Thymus (tissue), 11 donors: ENCODE measurements around the gene CCR5. TPM values are rescaled to one million over a fixed set of nuclear protein-coding genes. Genes with fewer than 3 reads are reported as not detected.

ENCODE experiments used
- DNase-seq, 9 donors: peaks; one replicate each; pipeline ENCODE4 v3.0.0-alpha.2; 2013; ENCODE audit warnings: low spot score in 9 of 9, low read depth in 6 of 9, missing footprints in 1 of 9
- H3K27ac ChIP-seq, 2 donors: one replicate each; pipeline ENCODE4 v1.5.1; 2013; ENCODE audit warnings: control low read depth in 1 of 2, low read depth in 1 of 2, low read length in 1 of 2, mild to moderate bottlenecking in 1 of 2, moderate library complexity in 1 of 2
- H3K27me3 ChIP-seq, 2 donors: one replicate each; pipeline ENCODE4 v1.5.1; 2013; ENCODE audit warnings: low read length in 1 of 2; ENCODE audit not compliant: control insufficient read depth in 2 of 2, insufficient read depth in 1 of 2
- H3K36me3 ChIP-seq, 2 donors: one replicate each; pipeline ENCODE4 v1.5.1; 2013; ENCODE audit warnings: low read length in 1 of 2, mild to moderate bottlenecking in 1 of 2, moderate library complexity in 1 of 2; ENCODE audit not compliant: control insufficient read depth in 2 of 2, insufficient read depth in 2 of 2
- H3K4me1 ChIP-seq, 2 donors: one replicate each; pipeline ENCODE4 v1.5.1; 2013; ENCODE audit warnings: low read length in 2 of 2; ENCODE audit not compliant: control insufficient read depth in 2 of 2, insufficient read depth in 2 of 2
- H3K4me3 ChIP-seq, 2 donors: one replicate each; pipeline ENCODE4 v1.5.1; 2013; ENCODE audit warnings: low read length in 2 of 2, control low read depth in 1 of 2, mild to moderate bottlenecking in 1 of 2
- H3K9me3 ChIP-seq, 2 donors: one replicate each; pipeline ENCODE4 v1.5.1; 2013; ENCODE audit warnings: low read length in 1 of 2, mild to moderate bottlenecking in 1 of 2; ENCODE audit not compliant: control insufficient read depth in 2 of 2, insufficient read depth in 1 of 2
- WGBS: extraction: QIAGEN DNeasy Blood & Tissue Kit; methylation state at CpG from one replicate; pipeline ENCODE4 v1.1.7; 2013; 5-methylcytosine and 5-hydroxymethylcytosine counted together
- polyA plus RNA-seq: library from polyadenylated mRNA; stranded (reverse); fragments of 200-250 nt; gene quantifications from one replicate; pipeline ENCODE4 v1.2.3, GENCODE V29; 2013
- total RNA-seq: library from RNA; stranded (reverse); fragments of 120-200 nt; gene quantifications from one replicate; pipeline ENCODE4 v1.2.4, GENCODE V29; 2013
- donor health status: healthy.

The CCR5 gene
- total and polyA plus RNA-seq, 2 donors: 1.2 to 5.2 TPM

GRCh38 chr3:46338840-46339239 lies 31.9 kb upstream of the CCR5 start:
- Histone ChIP-seq H3K27me3 (no peaks in the 10 kb centered on the region), H3K9me3 (peaks cover 5 to 13% of the 10 kb centered on the region in 2 donors), H3K27ac (no peak overlapping the region), H3K4me3 (no peak overlapping the region), H3K36me3 (no peaks in the 10 kb centered on the region), H3K4me1 (no peaks in the 10 kb centered on the region)
- DNase-seq: no peak
- WGBS: 96% methylated on average over 1 of the region's 1 CpG

GRCh38 chr3:46344476-46344875 lies 26.3 kb upstream of the CCR5 start:
- Histone ChIP-seq H3K4me3 (no peak overlapping the region), H3K4me1 (peaks cover 5 to 8% of the 10 kb centered on the region in 2 donors), H3K36me3 (no peaks in the 10 kb centered on the region), H3K27ac (no peak overlapping the region), H3K9me3 (peaks cover 1 to 3% of the 10 kb centered on the region in 2 donors), H3K27me3 (no peaks in the 10 kb centered on the region)
- WGBS: 96% methylated on average over 4 of the region's 4 CpGs
- no peak for DNase-seq

DNA sequence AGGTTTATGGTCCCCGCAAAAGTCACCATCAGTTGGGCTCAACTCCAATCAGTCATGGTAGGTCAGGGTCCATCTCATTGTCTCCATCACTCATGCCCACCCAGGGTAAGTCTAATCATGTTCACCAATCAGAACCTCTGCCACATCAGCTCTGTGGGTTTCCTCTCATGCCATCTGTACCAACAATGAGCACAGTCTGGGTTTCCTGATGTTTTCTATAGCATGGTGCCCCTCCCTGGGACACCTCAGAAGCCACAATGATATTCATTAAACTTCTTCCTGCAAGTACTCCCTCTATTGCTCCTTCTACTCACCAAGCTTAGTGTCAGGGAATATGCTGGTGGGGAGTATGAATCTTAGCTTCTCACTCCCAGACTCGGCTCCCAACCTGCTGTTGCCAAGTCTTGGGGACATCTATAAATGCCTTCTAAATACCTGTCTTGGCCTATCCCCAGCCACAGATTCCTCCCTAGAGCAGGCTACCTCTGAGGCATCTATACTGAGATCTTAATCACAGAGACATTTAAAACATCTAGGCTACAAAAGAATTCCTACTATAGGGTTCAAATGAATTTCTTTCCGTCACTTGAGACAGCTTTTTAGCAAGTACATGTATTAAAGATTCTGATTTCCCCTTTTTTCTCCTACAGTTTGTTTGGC lies 21.8 kb upstream of the CCR5 start:
- peak in 1 of 9 donors; percentile 52 for DNase-seq
- WGBS: 57% methylated on average over 3 of the region's 3 CpGs

DNA sequence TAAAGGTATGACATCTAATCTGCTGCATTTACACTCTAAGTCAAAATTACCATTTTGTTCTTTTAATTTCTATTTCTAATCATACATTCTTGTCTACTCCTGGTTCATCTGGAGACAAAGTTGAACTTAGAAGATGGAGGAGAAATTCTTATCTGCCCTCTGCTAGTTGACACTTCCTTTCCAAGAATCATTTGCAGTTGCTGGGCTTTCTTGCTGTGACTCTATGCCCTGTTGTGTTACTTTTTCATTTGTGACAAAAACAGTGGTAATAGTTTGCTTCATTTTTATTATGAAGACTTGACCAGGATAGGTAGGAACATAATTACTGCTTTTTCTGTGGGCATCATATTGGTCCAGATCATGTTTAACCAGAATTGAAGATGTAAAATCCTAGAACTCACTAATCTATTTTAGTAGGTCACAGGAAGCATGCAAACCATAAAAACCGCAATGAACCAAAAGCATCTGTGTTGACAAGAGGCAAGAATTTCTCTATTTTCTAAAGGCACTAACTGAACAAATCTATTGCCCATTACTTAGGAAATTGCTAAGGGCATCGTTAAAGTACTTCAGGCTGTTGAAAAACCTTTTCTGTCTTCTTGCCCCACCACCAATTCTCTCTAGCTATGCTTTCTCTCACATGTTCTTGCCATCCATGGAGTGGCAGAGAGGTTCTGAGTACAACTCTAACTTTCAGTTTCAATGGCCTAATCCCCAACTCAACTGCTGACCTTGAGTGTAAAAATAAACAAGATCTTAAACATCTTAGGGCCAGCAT lies 21.1 kb upstream of the CCR5 start:
- 5% methylated on average over 2 of the region's 2 CpGs for WGBS
- no peaks in the 10 kb centered on the region for H3K27me3 ChIP-seq
- peaks cover 14 to 38% of the 10 kb centered on the region in 2 donors for H3K4me1 ChIP-seq

More for the DNA sequence above, 21.8 kb upstream of the CCR5 start:
- H3K27me3 ChIP-seq: no peaks in the 10 kb centered on the region
- peaks cover 14 to 32% of the 10 kb centered on the region in 2 donors for H3K4me1 ChIP-seq
- peak overlapping the region in 1 of 2 donors; percentile 42 for H3K27ac ChIP-seq
- H3K4me3 ChIP-seq: no peak overlapping the region
- peaks cover 0 to 3% of the 10 kb centered on the region in 2 donors for H3K9me3 ChIP-seq
- no peaks in the 10 kb centered on the region for H3K36me3 ChIP-seq

GRCh38 chr3:46350262-46350565 lies 20.5 kb upstream of the CCR5 start:
- H3K4me1 ChIP-seq: peaks cover 14 to 38% of the 10 kb centered on the region in 2 donors
- peaks cover 0 to 3% of the 10 kb centered on the region in 2 donors for H3K9me3 ChIP-seq
- no peak for DNase-seq
- 75% methylated on average over 1 of the region's 1 CpG for WGBS
- H3K27ac ChIP-seq: no peak overlapping the region
- no peaks in the 10 kb centered on the region for H3K27me3 ChIP-seq
- H3K36me3 ChIP-seq: no peaks in the 10 kb centered on the region
- H3K4me3 ChIP-seq: no peak overlapping the region

More for the DNA sequence above, 21.1 kb upstream of the CCR5 start:
- Histone ChIP-seq H3K9me3 (peaks cover 0 to 3% of the 10 kb centered on the region in 2 donors), H3K27ac (peak overlapping the region in 1 of 2 donors; percentile 42), H3K4me3 (no peak overlapping the region), H3K36me3 (no peaks in the 10 kb centered on the region)
- DNase-seq: peak in 7 of 9 donors; percentile 48 to 87 (median 68)

DNA sequence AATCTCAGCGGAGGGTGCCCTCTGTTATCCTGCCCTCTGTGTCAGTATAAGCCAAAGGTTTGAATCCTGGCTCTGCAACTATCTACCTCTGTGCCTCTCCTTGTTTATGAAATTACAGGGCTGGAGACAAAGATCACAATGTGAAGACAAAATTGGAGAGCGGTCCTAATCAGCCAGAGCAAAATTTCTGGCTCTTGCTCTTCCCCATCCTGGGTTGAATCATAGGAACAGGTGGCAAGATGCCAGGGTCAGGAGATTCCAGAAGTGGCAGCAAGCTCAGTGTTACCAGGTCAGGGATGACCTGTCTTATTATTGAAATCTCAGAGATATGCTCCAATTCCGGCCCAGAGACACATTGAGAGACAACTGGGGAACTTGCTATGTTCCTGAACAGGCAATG lies 19.1 kb upstream of the CCR5 start:
- no peaks in the 10 kb centered on the region for H3K27me3 ChIP-seq
- no peak overlapping the region for H3K4me3 ChIP-seq
- no peaks in the 10 kb centered on the region for H3K36me3 ChIP-seq
- H3K4me1 ChIP-seq: peaks cover 14 to 38% of the 10 kb centered on the region in 2 donors
- DNase-seq: no peak
- peaks cover 0 to 3% of the 10 kb centered on the region in 2 donors for H3K9me3 ChIP-seq
- WGBS: 97% methylated on average over 3 of the region's 3 CpGs
- H3K27ac ChIP-seq: no peak overlapping the region

GRCh38 chr3:46353090-46353489 lies 17.7 kb upstream of the CCR5 start:
- Histone ChIP-seq H3K4me1 (peaks cover 14 to 38% of the 10 kb centered on the region in 2 donors), H3K9me3 (no peaks in the 10 kb centered on the region), H3K36me3 (no peaks in the 10 kb centered on the region), H3K27me3 (no peaks in the 10 kb centered on the region), H3K4me3 (no peak overlapping the region), H3K27ac (no peak overlapping the region)
- DNase-seq: no peak
- 87% methylated on average over 4 of the region's 4 CpGs for WGBS

DNA sequence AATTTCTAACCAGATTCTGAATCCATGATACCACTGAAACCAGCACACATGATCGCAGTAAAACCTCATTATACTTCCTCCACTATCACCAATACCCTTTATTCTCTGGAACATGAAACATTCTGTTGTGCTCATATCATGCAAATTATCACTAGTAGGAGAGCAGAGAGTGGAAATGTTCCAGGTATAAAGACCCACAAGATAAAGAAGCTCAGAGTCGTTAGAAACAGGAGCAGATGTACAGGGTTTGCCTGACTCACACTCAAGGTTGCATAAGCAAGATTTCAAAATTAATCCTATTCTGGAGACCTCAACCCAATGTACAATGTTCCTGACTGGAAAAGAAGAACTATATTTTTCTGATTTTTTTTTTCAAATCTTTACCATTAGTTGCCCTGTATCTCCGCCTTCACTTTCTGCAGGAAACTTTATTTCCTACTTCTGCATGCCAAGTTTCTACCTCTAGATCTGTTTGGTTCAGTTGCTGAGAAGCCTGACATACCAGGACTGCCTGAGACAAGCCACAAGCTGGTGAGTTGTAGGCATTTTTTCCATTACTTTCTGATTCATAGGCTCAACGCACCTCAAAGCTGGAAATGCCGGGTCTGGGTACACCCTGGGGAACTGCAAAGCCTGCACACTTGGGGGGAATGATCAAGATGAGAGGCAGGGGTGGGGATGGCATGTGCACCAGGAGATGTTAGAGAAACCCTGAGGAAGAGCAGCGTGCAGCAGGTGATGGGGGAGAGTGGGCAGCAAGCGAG lies 16.9 kb upstream of the CCR5 start, which contains the start of gene CCR2:
CCR2 (plus strand) TSS at position 465 of the 764 bp plus-strand sequence. CDS start 3,417 bp downstream, outside the sequence.
- H3K4me1 ChIP-seq: peaks cover 13 to 35% of the 10 kb centered on the region in 2 donors
- H3K27ac ChIP-seq: no peak within 1 kb of the TSS
- H3K4me3 ChIP-seq: no peak within 1 kb of the TSS
- no peaks in the 10 kb centered on the region for H3K36me3 ChIP-seq
- H3K27me3 ChIP-seq: no peaks in the 10 kb centered on the region
- no peaks in the 10 kb centered on the region for H3K9me3 ChIP-seq
- WGBS: 39% methylated on average over 7 of the region's 7 CpGs
- DNase-seq: peak in 1 of 9 donors; percentile 53
